ENCODE data around the gene CSGALNACT2.

DNA sequence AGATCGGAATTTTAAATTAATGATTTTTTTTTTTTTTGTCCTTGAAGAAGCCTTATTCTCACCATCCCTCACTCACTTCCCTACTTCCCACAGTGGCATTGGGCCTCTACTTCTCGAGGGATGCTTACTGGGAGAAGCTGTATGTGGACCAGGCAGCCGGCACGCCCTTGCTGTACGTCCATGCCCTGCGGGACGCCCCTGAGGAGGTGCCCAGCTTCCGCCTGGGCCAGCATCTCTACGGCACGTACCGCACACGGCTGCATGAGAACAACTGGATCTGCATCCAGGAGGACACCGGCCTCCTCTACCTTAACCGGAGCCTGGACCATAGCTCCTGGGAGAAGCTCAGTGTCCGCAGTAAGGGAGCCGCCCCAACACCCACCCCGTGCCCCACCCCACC is 37.9 kb upstream of the CSGALNACT2 start:
- TF ChIP-seq, protein P1, sequence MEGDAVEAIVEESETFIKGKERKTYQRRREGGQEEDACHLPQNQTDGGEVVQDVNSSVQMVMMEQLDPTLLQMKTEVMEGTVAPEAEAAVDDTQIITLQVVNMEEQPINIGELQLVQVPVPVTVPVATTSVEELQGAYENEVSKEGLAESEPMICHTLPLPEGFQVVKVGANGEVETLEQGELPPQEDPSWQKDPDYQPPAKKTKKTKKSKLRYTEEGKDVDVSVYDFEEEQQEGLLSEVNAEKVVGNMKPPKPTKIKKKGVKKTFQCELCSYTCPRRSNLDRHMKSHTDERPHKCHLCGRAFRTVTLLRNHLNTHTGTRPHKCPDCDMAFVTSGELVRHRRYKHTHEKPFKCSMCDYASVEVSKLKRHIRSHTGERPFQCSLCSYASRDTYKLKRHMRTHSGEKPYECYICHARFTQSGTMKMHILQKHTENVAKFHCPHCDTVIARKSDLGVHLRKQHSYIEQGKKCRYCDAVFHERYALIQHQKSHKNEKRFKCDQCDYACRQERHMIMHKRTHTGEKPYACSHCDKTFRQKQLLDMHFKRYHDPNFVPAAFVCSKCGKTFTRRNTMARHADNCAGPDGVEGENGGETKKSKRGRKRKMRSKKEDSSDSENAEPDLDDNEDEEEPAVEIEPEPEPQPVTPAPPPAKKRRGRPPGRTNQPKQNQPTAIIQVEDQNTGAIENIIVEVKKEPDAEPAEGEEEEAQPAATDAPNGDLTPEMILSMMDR (IDR thresholded peaks at IDR 0.05; ENCODE audit: low read depth, low read length): no peak
- no peak for TF ChIP-seq POLR2A (IDR thresholded peaks at IDR 0.05; ENCODE audit: extremely low read depth, insufficient read length)
- TF ChIP-seq, protein P2, sequence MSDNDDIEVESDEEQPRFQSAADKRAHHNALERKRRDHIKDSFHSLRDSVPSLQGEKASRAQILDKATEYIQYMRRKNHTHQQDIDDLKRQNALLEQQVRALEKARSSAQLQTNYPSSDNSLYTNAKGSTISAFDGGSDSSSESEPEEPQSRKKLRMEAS (IDR thresholded peaks at IDR 0.05; ENCODE audit: low read depth, low read length): no peak

All from NB4 (cell line).